HG03565 (cell line): ENCODE results near the gene KIAA2012.

Experiments used
- ATAC-seq: cut with Tn5 transposase; IDR thresholded peaks from one replicate; pipeline ENCODE4 v1.9.1; 2021; ENCODE audit warnings: mild to moderate bottlenecking, moderate library complexity; ENCODE audit not compliant: unreplicated experiment

KIAA2012 gene

DNA sequence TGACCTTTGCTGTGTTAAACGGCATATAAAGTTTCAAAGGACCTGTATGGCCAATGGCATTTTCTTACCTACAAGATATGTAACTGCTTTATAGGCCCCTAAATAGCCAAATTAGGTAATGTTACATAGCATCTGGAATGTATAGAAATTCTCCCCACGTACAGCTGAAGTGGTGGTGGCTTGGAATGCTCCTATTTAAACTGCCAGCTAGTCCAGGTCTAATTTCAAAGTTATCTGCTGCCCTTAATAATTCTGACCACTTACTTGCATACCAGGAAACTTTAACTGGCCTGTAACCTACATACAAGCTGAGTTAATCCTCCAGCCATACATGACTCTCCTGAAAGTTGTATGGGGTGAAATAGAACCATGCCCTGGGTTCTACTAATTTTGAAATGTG is 1.3 kb downstream of the KIAA2012 start:
- ATAC-seq = no peak

DNA sequence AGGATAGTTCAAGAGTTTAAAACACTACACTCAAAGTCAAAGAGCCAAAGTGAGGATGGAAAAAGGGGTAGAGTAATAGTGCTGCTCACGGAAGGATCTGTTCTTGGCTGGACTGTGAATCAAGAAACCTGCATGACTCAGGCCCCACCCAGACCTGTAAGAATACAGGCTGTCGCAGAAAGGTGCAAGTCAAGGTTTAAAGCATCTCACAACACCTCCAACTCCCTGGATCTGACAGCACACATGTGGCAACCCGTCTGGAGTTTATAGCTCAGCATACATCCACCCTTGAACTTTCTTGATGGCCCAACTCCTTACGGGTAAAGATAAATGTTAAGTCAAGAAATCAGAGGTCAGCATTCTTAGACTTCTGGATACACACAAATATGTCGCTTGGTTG is 6.3 kb downstream of the KIAA2012 start:
- no peak for ATAC-seq

DNA sequence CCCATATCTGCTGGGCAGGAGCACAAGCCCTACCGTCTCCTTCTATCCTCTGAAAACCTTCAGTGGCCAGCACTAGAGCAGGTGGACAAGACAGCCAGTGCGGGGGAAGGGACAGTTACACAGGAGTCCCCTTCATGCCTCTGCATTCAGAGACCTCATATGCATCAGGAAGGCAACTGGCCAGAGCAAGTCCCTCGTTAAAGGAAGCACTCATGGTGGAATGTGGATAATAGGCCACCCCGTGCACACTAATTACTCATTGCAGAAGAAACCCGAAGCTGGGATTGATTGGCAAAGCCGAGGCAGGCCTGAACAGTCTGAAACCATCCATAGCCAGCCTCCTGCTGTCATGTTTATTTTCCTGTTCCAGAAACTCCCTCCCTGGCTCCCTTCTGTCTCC is 11.2 kb downstream of the KIAA2012 start:
- no peak for ATAC-seq

DNA sequence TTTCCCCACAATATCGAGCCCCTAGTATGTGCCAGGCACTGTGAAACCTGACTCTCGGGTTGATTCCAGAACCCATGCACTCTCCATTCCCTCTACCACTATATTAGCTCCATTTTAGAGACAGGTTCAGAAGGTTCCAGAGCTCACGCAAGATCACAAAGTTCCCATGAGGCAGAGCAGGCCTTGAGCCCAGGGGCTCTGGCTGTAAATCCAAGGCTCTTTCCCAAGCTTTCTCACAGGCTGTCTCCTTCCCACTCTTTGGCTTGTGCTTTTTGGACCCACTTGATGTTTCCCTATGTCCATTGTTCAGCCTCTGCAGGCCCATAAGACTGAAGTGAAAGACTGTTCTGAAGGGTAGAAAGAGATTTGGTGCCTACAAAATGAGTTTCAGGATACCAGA is 15.7 kb downstream of the KIAA2012 start:
- no peak for ATAC-seq

DNA sequence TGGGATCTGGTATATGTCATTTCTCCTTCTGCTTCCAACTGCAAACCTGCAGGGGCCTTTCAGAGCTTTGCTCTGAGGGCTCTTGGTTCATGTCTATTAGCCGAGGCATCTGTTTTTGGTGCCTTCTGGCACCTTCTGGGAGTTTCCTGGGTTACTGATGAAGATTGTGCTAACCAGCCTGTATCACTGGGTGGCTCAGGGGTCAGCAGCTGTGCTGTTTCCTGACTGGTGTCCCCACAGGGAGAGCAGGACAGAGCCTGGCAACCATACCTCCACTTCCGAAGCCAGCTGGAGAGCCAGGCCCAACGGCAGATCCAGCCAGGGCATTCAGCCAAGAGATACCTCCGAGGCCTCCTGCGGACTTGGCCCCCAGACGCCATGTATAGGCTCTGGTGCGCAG is 17.5 kb downstream of the KIAA2012 start:
- no peak for ATAC-seq

DNA sequence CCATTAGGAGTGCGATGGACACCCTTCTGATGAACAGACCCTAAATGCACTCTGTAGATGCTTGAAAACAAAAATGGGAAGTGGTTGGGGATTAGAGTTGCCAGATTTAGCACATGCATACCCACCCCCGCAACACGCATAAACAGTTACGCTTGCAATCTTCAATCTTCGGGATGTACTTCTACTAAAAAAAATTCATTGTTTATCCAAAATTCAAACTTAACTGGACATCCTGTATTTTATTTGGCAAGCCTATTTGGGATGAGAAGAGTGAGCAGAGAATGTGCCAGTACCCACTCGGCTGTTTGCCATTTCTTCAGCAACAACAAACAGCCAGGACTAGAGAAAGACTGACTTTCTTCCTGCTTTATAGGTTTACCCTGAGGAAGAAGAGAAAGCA is 18.4 kb downstream of the KIAA2012 start:
- ATAC-seq = no peak

DNA sequence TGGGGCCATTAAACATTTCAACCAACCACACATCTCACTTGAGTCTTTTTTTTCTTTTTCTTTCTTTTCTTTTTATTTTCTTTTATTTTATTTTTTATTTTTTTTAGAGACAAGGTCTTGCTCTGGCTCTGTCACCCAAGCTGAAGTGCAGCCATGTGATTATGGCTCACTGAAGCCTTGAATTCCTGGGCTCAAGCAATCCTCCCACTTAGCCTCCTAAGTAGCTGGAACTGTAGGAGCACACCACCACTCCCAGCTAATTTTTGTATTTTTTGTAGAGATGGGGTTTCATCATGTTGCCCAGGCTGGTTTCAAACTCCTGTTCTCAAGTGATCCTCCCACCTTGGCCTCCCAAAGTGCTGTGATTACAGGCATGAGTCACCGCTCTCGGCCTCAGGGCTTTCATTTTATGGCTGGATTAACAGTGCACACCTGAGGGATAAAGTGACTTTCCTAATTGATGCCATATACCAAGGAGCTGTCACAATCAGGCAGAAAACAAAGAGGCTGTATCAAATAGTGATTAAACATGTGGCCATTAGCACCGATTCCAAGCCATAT is 21.5 kb downstream of the KIAA2012 start:
- no peak for ATAC-seq

DNA sequence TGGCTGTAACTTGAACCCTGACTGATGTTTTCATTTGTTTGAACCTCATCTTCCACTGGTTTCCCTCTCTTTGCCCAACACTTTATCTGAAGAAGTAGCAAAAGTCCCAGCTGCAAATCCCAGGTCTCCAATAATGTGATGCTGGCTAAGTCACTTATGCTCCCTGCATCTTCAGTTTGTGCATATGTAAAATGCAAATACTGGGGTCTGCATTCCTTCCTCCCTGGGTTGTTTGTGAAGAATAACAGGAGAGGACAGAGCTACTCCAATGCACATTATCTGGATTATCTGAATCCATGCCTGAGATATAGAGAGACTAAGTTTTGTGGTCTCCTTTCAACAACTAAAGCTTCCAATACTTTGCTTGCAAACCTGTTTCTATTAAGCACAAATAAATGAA is 22.2 kb downstream of the KIAA2012 start:
- no peak for ATAC-seq

DNA sequence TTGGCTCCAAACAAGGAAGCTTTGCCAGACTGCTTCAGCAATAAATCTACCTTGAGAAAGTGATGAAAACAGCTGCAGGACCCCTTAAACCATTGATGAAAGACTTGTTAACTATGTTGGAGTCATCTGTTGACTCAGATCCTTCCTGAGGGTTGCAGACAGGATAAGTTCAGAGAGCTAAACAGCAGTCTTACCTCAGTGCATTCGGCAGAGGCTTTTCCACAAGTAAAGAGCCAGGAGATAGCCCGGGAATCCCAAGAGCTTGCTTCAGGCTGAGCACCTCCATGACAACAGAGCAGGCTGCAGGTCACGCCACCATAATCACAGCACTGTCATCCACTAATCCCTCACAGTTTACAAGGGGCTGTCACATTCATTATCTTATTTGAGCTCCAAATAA is 23.7 kb downstream of the KIAA2012 start:
- no peak for ATAC-seq

DNA sequence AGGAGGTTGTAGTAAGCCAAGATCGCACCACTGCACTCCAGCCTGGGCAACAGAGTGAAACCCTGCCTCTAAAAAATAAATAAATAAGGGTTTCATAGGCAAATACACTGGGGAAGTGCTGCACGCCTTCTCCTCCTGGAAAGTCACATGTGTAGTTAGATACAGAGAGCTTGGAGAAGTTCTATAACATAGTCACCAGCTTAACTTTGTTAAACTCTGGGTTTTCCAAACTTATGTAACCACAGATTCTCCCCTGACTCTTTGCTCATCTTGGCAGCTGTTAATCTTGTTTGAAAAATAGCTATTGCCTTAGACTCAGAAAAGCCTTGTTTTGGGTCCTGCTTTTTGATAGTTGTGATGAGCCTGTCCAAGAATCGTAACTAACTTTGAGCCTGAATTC is 25.2 kb downstream of the KIAA2012 start:
- no peak for ATAC-seq

DNA sequence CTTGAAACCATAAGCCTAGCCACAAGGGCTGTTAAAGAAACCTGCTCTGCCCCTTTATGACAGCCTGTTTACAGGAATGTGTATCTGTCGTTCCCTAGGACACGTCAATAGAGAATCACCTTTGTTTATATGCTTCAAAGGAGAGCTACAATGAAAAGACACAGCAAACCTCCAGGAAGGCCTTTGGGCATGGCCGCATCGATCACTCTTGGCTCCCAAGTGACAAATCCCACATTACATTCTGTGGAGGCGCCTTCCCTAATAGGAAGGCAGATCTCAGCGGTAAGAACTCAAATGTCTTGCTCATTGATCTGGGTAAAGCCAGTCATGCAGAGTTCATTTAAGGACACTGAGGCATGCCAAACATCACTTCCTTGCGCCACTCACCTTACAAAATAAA is 26.5 kb downstream of the KIAA2012 start:
- no peak for ATAC-seq

DNA sequence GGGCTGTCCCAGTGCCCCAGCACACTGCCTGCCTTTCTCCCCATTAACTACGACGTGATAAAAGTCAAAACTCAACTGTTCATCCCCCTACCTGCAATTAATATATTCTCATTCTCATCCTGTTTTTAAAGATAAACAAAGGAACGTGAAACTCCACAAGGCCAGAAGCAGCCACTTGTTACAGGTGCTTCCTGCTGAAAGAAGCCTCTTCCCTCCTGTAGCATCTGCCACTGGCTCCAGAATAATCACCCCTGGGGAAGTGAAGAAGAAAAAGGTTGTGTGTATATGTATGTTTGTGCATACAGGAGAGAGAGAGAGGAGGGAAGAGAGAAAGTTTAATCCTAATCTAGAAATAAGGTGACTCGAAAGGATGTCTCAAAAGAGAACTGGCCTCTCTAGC is 27.1 kb downstream of the KIAA2012 start:
- no peak for ATAC-seq

DNA sequence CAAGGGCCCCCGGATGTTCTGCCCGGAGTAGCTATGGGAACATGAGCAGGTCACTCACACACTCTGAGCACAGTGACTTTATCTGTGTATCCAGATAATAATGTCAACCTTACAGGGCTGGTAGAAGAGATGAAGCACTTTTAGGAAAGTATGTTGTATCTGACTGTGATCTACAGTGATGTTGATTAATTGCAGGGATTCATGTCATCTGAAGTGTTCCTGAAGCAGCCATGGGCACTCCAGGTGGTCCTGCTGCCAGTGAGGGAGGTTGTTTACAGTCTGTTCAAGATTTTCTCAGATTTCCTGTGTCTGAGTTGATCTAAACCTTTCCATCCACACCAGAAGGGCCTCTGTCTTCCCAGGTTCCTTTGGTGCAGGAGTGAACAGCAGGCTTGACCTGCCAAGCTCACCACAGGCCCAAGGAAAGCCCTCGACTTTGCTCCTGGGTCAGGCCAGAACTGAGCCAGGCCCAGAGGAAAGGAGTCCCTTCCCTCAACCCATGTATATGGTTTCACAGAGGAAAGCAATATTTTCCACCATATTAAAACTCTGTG is 28.0 kb downstream of the KIAA2012 start:
- no peak for ATAC-seq

DNA sequence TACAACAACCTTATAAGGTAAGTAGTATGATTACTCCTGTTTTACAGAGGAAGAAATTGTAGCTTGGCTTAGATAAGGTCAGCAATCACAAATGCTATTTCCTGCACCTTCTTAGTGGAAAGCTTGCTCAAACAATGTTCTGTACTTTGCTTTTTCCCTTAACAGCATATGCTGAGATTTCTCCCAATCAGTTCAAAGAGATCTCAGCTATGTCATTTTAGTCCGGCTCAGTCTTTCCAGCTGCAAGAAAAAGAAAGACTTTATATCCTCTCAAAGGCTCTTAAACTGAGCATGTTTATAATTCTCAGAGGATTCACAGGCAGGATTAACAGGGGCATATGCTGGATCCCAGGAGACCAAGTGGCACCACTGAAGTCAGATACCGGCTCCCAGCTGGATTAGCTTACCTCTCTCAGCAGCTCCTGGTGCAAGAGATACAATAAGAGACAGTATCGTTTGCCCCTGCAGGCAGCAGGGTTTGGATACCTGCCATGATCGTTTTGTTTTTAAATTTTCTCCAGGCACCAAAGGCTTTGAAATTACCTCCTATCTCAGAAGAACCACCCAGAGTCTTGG is 29.5 kb downstream of the KIAA2012 start:
- ATAC-seq = no peak

DNA sequence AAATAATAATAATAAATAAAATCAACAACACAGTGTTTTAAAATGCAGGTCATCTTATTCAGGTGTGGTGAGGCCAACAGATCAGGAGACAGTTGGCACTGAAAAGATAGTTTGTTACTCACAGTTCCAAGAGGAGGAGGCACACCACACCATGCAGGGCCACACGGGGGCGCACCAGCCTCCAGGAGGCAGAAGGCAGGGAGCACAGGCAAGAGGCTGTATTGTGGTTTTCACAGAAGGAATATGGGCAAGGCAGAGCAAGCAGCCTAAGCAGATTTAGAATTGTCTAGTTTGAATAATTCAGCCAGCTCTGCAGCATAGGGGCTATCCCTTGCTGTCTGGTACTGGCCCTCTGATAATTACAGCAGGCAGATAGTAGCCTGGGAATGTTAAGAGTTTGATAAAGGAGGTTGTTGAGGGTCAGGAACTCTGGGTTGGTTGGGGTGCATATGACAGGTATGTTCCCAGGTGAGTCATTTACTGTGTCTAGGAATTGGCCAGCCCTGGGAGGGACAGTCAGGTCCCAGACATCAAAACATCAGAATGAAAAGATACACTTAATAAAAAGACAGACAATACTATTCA is 31.3 kb downstream of the KIAA2012 start:
- ATAC-seq = no peak

DNA sequence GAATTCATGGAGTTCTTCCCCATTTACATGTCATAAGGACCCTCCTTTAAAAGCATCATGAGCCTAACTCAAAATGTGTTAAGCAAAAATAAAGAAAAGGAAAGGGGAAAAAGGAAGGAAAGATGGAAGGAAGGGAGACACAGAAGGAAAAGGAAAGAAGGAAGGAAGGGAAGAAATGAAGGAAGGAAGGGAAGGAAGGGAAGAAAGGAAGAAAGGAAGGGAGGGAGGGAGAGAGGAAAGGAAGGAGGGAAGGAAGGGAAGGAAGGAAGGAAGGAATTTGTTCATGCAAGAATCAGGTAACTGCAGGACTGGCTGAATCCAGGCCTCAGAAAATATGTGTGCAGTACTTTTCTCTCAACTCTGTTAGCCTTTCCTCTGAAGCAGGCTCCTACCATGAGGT is 32.0 kb downstream of the KIAA2012 start:
- no peak for ATAC-seq

DNA sequence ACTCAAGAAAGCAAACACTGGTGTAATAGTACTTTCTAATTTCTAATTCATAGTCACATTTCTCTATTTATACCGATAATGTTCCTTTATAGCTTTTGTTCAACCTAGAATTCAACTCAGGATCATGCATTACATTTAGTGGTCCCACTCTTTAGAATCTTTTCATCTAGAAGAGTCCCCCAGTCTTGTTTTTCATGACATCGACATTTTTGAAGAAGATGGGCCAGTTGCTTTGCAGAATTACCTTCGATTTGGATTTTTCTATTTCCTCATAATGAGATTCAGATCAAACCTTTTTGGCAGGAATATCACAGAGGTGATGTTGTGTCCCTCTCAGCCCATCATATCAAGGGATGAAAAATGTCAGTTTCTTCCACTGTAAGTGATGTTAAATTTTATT is 35.3 kb downstream of the KIAA2012 start:
- ATAC-seq = no peak

DNA sequence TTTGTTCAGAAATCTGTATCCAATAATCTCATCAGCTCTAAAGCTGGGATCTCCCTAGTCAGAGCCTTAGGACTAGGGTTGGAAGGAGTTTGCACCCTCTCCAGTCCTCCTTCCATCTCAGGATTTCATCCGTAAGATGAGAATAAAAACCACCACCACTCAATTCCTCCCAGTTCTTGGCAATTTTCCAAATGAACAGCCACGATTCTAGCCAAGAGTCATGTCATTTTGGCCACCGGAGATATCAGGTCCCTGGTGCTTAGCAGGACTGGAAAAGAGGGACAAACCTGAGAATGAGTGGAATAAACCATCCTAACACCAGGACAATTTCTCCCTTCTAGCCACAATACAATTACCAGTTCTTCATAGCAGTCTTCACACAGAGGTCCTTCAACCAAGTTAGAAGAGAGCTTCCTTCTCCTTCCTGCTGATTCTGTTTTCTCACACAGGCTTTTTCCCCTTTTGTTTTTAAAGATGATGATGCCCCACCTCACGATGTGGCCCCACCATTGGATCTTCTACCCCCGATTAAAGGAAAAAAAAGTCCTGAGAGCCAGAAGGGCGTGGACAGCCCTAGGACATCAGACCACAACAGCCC is 36.2 kb downstream of the KIAA2012 start:
- ATAC-seq = no peak

DNA sequence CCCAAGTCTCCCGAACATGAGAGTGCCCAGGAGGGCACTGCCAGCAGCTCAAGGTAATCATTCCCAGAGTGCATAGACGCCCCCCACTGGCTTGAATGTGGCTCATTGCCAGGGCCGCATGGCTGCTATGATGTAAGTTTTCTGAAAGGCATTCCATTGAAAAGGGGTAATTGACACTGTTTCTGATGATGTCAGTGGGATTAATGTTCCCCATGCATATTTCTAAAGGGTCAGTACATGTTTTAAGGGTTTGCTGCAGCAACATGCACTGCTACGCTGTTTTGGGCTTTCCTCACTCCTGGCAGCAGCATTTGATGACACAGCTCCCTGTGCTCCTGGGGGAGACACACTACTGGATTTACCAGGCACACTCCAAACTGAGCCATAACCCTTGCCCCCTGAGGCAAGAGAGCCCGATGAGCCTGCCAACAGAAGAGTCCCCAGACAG is 36.7 kb downstream of the KIAA2012 start:
- ATAC-seq = no peak

DNA sequence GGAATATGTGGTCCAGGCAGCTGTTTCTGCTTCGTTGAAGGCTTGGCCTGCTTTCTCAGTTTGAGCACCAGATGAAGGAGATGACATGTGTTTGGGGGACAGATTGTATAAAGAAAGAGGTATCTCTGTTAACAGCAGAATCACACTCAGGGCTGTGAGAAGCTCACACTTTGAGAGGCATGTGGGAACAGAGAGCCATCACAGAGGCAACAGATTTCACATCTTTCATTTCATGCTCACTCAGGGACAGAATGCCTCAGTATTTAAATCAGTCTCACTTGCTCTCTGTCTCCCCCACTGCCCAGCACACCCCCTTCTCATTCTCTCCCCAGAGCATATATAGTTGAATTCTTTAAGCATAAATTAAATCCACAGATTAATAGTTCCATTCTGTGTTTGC is 37.4 kb downstream of the KIAA2012 start:
- no peak for ATAC-seq

DNA sequence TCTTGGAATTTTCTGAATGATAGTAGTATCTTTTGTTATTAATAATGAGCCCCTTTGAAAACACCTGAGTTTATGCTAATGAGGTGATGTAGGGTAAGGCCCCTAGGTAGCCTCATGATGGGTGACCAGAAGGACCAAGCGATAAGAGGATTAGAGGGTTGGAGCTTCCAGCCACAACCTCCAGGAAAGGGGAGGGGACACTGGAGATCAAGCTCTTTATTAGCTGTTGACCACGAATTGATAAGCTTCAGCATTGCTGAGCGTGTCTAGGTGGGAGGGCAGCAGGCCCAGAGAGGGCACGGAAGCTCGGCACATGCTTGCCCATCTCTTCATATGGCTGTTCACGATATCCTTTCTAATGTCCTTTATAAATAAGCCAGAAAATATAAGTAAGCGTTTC is 39.0 kb downstream of the KIAA2012 start:
- no peak for ATAC-seq

DNA sequence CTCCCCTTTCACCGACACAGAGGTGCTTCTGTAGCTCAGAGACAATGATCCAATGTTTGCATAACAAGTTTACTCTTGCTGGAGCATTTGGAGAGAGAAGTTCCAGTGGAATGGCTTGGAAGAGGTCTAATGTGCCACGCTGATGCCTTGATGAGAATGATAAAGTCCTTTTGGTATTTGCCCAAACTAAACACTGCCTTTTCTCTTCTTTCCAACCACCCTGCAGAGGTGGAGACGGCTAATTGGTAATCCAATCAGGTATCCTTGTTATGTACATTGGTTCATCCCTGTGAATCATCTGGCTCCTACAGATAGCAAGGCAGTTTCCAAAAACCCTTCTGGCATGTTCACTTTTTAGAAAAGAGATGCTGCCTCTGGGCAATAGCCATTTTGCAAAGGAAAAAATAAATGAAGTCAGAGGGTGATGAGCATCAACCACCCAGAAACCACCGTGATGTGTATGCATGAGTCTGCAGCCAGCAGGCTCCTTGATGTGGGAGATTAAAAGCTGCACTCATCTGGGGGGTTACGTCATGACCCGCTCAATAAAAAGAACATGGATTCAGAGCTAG is 40.6 kb downstream of the KIAA2012 start:
- no peak for ATAC-seq
